Glutamatergic neuron (in vitro differentiated cells): Measurements from ENCODE around the gene CEMIP2. TPM values are rescaled to one million over a fixed set of nuclear protein-coding genes. Genes with fewer than 3 reads are reported as not detected.
A peak's percentile ranks its signal among the peaks of the same experiment; 100 is the strongest.

Experiments used
- DNase-seq: peaks from one replicate; pipeline ENCODE4 v3.0.0; 2022
- H3K27ac Mint-ChIP-seq: one replicate; pipeline ENCODE4 v1.8.0; 2020; ENCODE audit warnings: mild to moderate bottlenecking, mixed read lengths, inconsistent platforms; ENCODE audit not compliant: unreplicated experiment
- H3K27me3 Mint-ChIP-seq: one replicate; pipeline ENCODE4 v1.8.0; 2020; ENCODE audit warnings: mild to moderate bottlenecking, moderate library complexity, mixed read lengths, inconsistent platforms; ENCODE audit not compliant: unreplicated experiment
- H3K36me3 Mint-ChIP-seq: one replicate; pipeline ENCODE4 v1.8.0; 2020; ENCODE audit warnings: mild to moderate bottlenecking, mixed read lengths, inconsistent platforms; ENCODE audit not compliant: unreplicated experiment
- H3K4me1 Mint-ChIP-seq: one replicate; pipeline ENCODE4 v1.8.0; 2020; ENCODE audit warnings: mild to moderate bottlenecking, low read depth, mixed read lengths, inconsistent platforms; ENCODE audit not compliant: unreplicated experiment
- H3K4me3 Mint-ChIP-seq: one replicate; pipeline ENCODE4 v1.8.0; 2020; ENCODE audit warnings: mild to moderate bottlenecking, mixed read lengths, inconsistent platforms; ENCODE audit not compliant: unreplicated experiment
- H3K9me3 Mint-ChIP-seq: one replicate; pipeline ENCODE4 v1.8.0; 2020; ENCODE audit warnings: mild to moderate bottlenecking, moderate library complexity, mixed read lengths, inconsistent platforms; ENCODE audit not compliant: unreplicated experiment
- total RNA-seq: library from RNA; stranded (reverse); fragmentation: NEBNext Ultra II Directional; extraction: Animal tissue kit (Norgen Biotek cat#: 25700); gene quantifications from one replicate; pipeline ENCODE4 v1.2.1, GENCODE V29; 2021; ENCODE audit not compliant: unreplicated experiment
- TF ChIP-seq, protein P1 (sequence below): fragments of 200-600 bp; sonication (generic); IDR thresholded peaks from one replicate; pipeline ENCODE4 v1.5.0; 2021; ENCODE audit not compliant: partially characterized antibody, unreplicated experiment

CEMIP2 gene
- total RNA-seq, 1 donor from 2014 or later: 122 TPM

- Mint-ChIP-seq H3K4me1 (peaks cover 60% of the 10 kb centered on the region), H3K27ac (peak overlapping the region; percentile 52), H3K9me3 (peaks cover 13% of the 10 kb centered on the region), H3K4me3 (peak overlapping the region; percentile 71), H3K36me3 (no peaks in the 10 kb centered on the region), H3K27me3 (peaks cover 3% of the 10 kb centered on the region)
- DNase-seq: no peak
- TF ChIP-seq, protein P1, sequence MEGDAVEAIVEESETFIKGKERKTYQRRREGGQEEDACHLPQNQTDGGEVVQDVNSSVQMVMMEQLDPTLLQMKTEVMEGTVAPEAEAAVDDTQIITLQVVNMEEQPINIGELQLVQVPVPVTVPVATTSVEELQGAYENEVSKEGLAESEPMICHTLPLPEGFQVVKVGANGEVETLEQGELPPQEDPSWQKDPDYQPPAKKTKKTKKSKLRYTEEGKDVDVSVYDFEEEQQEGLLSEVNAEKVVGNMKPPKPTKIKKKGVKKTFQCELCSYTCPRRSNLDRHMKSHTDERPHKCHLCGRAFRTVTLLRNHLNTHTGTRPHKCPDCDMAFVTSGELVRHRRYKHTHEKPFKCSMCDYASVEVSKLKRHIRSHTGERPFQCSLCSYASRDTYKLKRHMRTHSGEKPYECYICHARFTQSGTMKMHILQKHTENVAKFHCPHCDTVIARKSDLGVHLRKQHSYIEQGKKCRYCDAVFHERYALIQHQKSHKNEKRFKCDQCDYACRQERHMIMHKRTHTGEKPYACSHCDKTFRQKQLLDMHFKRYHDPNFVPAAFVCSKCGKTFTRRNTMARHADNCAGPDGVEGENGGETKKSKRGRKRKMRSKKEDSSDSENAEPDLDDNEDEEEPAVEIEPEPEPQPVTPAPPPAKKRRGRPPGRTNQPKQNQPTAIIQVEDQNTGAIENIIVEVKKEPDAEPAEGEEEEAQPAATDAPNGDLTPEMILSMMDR: no peak
Observed at GRCh38 chr9:71758277-71758676, 10.0 kb downstream of the CEMIP2 start.

DNA sequence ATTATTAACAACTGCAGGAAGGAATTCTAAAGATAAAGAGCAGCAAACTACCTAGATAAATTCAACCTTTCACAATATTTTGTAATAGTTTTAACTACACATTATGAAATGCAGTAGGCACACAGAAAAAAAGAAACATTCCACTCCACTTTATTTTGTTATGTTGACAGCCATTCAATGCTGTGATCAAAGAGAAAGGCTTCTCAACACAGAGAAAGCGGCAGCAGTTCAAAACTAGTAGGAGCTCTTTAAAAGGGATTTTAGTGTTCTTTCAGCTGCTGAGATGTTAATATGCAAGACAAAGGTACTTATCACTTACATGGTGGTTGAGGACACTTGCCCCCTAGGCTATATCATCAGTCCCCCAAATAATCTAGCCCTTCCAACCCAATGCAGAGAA, 11.6 kb downstream of the CEMIP2 start:
- Mint-ChIP-seq H3K27ac (peak overlapping the region; percentile 93), H3K36me3 (no peaks in the 10 kb centered on the region), H3K27me3 (peaks cover 6% of the 10 kb centered on the region), H3K9me3 (peaks cover 19% of the 10 kb centered on the region), H3K4me1 (peaks cover 66% of the 10 kb centered on the region), H3K4me3 (peak overlapping the region; percentile 78)
- no peak for DNase-seq
- TF ChIP-seq, protein P1: no peak

DNA sequence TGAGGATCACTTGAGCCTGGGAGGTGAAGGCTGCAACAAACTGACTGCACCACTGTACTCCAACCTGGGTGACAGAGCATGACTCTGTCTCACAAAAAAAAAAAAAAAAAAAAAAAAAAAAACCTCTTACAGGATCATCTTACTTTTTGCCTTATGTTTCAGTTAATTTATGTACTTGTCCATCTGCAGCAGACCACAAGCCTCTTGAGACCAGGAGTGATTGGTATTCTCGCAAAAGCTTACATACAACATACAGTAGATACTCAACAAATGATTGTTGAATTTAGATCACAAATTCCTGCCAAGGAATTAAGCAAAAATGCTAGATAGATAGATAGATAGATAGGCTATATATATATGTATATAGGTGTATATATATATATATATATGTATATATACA, 12.4 kb downstream of the CEMIP2 start:
- Mint-ChIP-seq H3K4me1 (peaks cover 59% of the 10 kb centered on the region), H3K4me3 (peak overlapping the region; percentile 60)

GRCh38 chr9:71755230-71755629, 13.1 kb downstream of the CEMIP2 start:
- DNase-seq: peak; percentile 34
- H3K27ac Mint-ChIP-seq: peak overlapping the region; percentile 81
- H3K4me3 Mint-ChIP-seq: peak overlapping the region; percentile 52
- H3K27me3 Mint-ChIP-seq: peaks cover 6% of the 10 kb centered on the region
- TF ChIP-seq, protein P1: no peak
- H3K9me3 Mint-ChIP-seq: peaks cover 18% of the 10 kb centered on the region
- no peaks in the 10 kb centered on the region for H3K36me3 Mint-ChIP-seq
- peaks cover 53% of the 10 kb centered on the region for H3K4me1 Mint-ChIP-seq

More for the DNA sequence above, 12.4 kb downstream of the CEMIP2 start:
- TF ChIP-seq, protein P1: no peak
- Mint-ChIP-seq H3K36me3 (no peaks in the 10 kb centered on the region), H3K27me3 (peaks cover 6% of the 10 kb centered on the region), H3K9me3 (peaks cover 18% of the 10 kb centered on the region), H3K27ac (peak overlapping the region; percentile 81)
- no peak for DNase-seq

GRCh38 chr9:71754151-71754550, 14.2 kb downstream of the CEMIP2 start:
- peaks cover 6% of the 10 kb centered on the region for H3K27me3 Mint-ChIP-seq
- peak overlapping the region; percentile 69 for H3K27ac Mint-ChIP-seq
- DNase-seq: no peak
- H3K4me1 Mint-ChIP-seq: peaks cover 49% of the 10 kb centered on the region
- H3K36me3 Mint-ChIP-seq: no peaks in the 10 kb centered on the region
- no peak overlapping the region for H3K4me3 Mint-ChIP-seq
- TF ChIP-seq, protein P1: no peak
- peaks cover 20% of the 10 kb centered on the region for H3K9me3 Mint-ChIP-seq
